ENCODE results near the gene KREMEN2. TPM values are rescaled to one million over a fixed set of nuclear protein-coding genes. Genes with fewer than 3 reads are reported as not detected.

Gene KREMEN2
- total and polyA plus RNA-seq, 2 of the 8 experiments (the other 6 are each of a cell fraction or from before 2014, with no cell fraction given), result 6.6 to 7.0 TPM

- H4K20me1 ChIP-seq (replicated peaks in 1 of 2; ENCODE audit: control insufficient read depth in 1 of 2, insufficient read depth in 2 of 2, low read length in 2 of 2), result peaks cover 17 to 23% of the 10 kb centered on the region in 2 experiments
- H3K4me1 ChIP-seq (replicated peaks in 1 of 4; ENCODE audit: control insufficient read depth in 3 of 4, insufficient read depth in 4 of 4, low read length in 3 of 4), result peaks cover 0 to 38% (median 22%) of the 10 kb centered on the region in 4 experiments; a peak in 6 of 7 replicates
- 24% methylated on average over 26 of the region's 51 CpGs; no CpG with 5 or more reads in 1 of the 2 experiments for WGBS, 2 experiments (ENCODE audit: extremely low coverage in 1 of 2, insufficient coverage in 1 of 2, insufficient read length in 1 of 2, insufficient replicate concordance in 2 of 2, low coverage in 1 of 2, low lambda C conversion rate in 2 of 2, missing lambda C conversion rate in 1 of 2)
- FAIRE-seq (no peak), DNase-seq (ENCODE audit: low read depth in 1 of 2, low spot score in 2 of 2) (peak in 1 of 2 experiments; percentile 47)
- ChIA-PET POLR2A (ENCODE audit: partially characterized antibody) (interaction anchor here (0.7 to 25.4 kb wide), 7 partner anchors 8 to 196 kb away, joined by 3 to 455 read pairs (median 7); partner anchors contain the start of genes CLDN6, HCFC1R1, PKMYT1 and THOC6), CTCF (ENCODE audit: partially characterized antibody) (interaction anchor here (0.7 to 1.8 kb wide), 12 partner anchors 9 to 64 kb away, joined by 3 to 10 read pairs (median 4); partner anchors contain the start of gene FLYWCH1)
- no peak overlapping the region for H4K5ac ChIP-seq (ENCODE audit: insufficient read length, low read depth, low read length)
- peak overlapping the region; percentile 40 to 66 for H3K4me2 ChIP-seq (ENCODE audit: insufficient read depth in 1 of 2, low read depth in 2 of 2, low read length in 2 of 2)
- peaks cover 7% of the 10 kb centered on the region for H3K79me1 ChIP-seq (ENCODE audit: low read depth, low read length)
- no peak overlapping the region for H2BK12ac ChIP-seq (ENCODE audit: low read depth, low read length)
- H3K36me3 ChIP-seq (ENCODE audit: control insufficient read depth in 2 of 4, insufficient read depth in 4 of 4, low read length in 3 of 4), result peaks cover 0 to 6% (median 0%) of the 10 kb centered on the region in 4 experiments; a peak in 2 of 8 replicates
- no peak overlapping the region for H3K14ac ChIP-seq (ENCODE audit: insufficient read length)
- H2BK5ac ChIP-seq (ENCODE audit: low read depth, low read length), result no peak overlapping the region
- H2AK5ac ChIP-seq (ENCODE audit: low read depth, low read length), result no peak overlapping the region
- H3K9ac ChIP-seq (replicated peaks in 1 of 4; ENCODE audit: extremely low read depth in 1 of 4, low read depth in 3 of 4, low read length in 3 of 4), result no peak overlapping the region
- H4K91ac ChIP-seq (replicated peaks; ENCODE audit: insufficient read length, low read length), result peak overlapping the region; percentile 30
- H3K23me2 ChIP-seq (ENCODE audit: low read depth, low read length), result peaks cover 27% of the 10 kb centered on the region
- no peak overlapping the region for H3K56ac ChIP-seq (replicated peaks; ENCODE audit: insufficient read length, low read depth, low read length)
- peaks cover 15 to 32% (median 23%) of the 10 kb centered on the region in 4 experiments; a peak in 6 of 7 replicates for H3K27me3 ChIP-seq (replicated peaks in 1 of 4; ENCODE audit: control insufficient read depth in 3 of 4, extremely low read depth in 1 of 4, insufficient read depth in 3 of 4, low read length in 3 of 4)
- no peak overlapping the region for H2BK20ac ChIP-seq (ENCODE audit: low read length)
- peaks cover 0 to 2% of the 10 kb centered on the region in 2 experiments; a peak in 1 of 4 replicates for H3K79me2 ChIP-seq (ENCODE audit: control insufficient read depth in 1 of 2, insufficient read depth in 2 of 2, low read length in 2 of 2)
- H3K27ac ChIP-seq (ENCODE audit: low read depth, low read length), result no peak overlapping the region
- no peak overlapping the region for H3K18ac ChIP-seq (ENCODE audit: extremely low read depth, low read length)
- no peaks in the 10 kb centered on the region for H3K9me3 ChIP-seq (ENCODE audit: insufficient read depth in 2 of 2, low read depth in 1 of 2, low read length in 1 of 2)
- H2AFZ ChIP-seq (ENCODE audit: low read length), result no peak overlapping the region
- peak overlapping the region in 3 of 4 experiments; percentile 14 to 51 (median 23); a peak in 4 of 8 replicates for H3K4me3 ChIP-seq (ENCODE audit: extremely low read depth in 1 of 4, insufficient read depth in 2 of 4, low read depth in 3 of 4, low read length in 4 of 4)
- H2BK120ac ChIP-seq (replicated peaks; ENCODE audit: low read depth, low read length), result no peak overlapping the region
- H4K8ac ChIP-seq (ENCODE audit: extremely low read depth, insufficient read depth, low read length), result no peak overlapping the region
- no peak overlapping the region for H3K23ac ChIP-seq (ENCODE audit: insufficient read length)
- H3K4ac ChIP-seq (replicated peaks; ENCODE audit: insufficient read length, low read depth, low read length), result no peak overlapping the region
- H2BK15ac ChIP-seq (ENCODE audit: low read length), result no peak overlapping the region
- no peak for TF ChIP-seq JUN (IDR thresholded peaks at IDR 0.05; ENCODE audit: low read depth, low read length)
- TF ChIP-seq CBX8 (IDR thresholded peaks at IDR 0.05; ENCODE audit: borderline replicate concordance, low read depth, low read length), result no peak
- TF ChIP-seq EGR1 (IDR thresholded peaks at IDR 0.05; ENCODE audit: borderline replicate concordance, low read depth, low read length), result no peak
- TF ChIP-seq CBX5 (IDR thresholded peaks at IDR 0.05; ENCODE audit: low read depth, low read length), result no peak
- TF ChIP-seq EZH2 (IDR thresholded peaks at IDR 0.05; ENCODE audit: low read depth, low read length, severe bottlenecking), result peak; percentile 45
- TF ChIP-seq MAX (IDR thresholded peaks at IDR 0.05), result 0 out of 2 replicates have a peak, but pooled peaks have one; percentile 17
- TF ChIP-seq KDM5A (IDR thresholded peaks at IDR 0.05; ENCODE audit: low read length), result no peak
- TF ChIP-seq POLR2AphosphoS5 (IDR thresholded peaks at IDR 0.05; ENCODE audit: low read depth, low read length), result no peak
- TF ChIP-seq POU5F1 (IDR thresholded peaks at IDR 0.05; ENCODE audit: low read depth, low read length), result no peak
- TF ChIP-seq PHF8 (conservative IDR thresholded peaks at IDR 0.05; ENCODE audit: low read depth, low read length), result no peak
- TF ChIP-seq RBBP5 (IDR thresholded peaks at IDR 0.05; ENCODE audit: borderline replicate concordance, low read depth, low read length), result no peak
- no peak for TF ChIP-seq BCL11A (IDR thresholded peaks at IDR 0.05; ENCODE audit: low read depth in 2 of 2, low read length in 2 of 2)
- no peak for TF ChIP-seq RFX5 (IDR thresholded peaks at IDR 0.05; ENCODE audit: borderline replicate concordance, low read depth, low read length)
- no peak for TF ChIP-seq BACH1 (IDR thresholded peaks at IDR 0.05; ENCODE audit: low read length)
Observed at GRCh38 chr16:2967211-2967631, 3.1 kb downstream of the KREMEN2 start.
